ENCODE results near the gene EIF2D.

Gene EIF2D

GRCh38 chr1:206556750-206557635, 55.3 kb downstream of the EIF2D start:
- no peak for TF ChIP-seq CTCF (IDR thresholded peaks at IDR 0.05; ENCODE audit: control insufficient read depth, extremely low read depth, insufficient read depth)
- H3K4me3 ChIP-seq (ENCODE audit: low read depth, low read length) = peak overlapping the region; percentile 51
- no peak for DNase-seq (ENCODE audit: low read depth)

- DNase-seq (ENCODE audit: low read depth) = no peak
- no peak for TF ChIP-seq CTCF (IDR thresholded peaks at IDR 0.05; ENCODE audit: control insufficient read depth, extremely low read depth, insufficient read depth)
- no peak overlapping the region for H3K4me3 ChIP-seq (ENCODE audit: low read depth, low read length)
Observed at GRCh38 chr1:206556047-206556749, 56.1 kb downstream of the EIF2D start.

GRCh38 chr1:206555473-206555935, 56.8 kb downstream of the EIF2D start:
- no peak for DNase-seq (ENCODE audit: low read depth)
- H3K4me3 ChIP-seq (ENCODE audit: low read depth, low read length) = no peak overlapping the region
- no peak for TF ChIP-seq CTCF (IDR thresholded peaks at IDR 0.05; ENCODE audit: control insufficient read depth, extremely low read depth, insufficient read depth)

GRCh38 chr1:206554701-206555472, 57.4 kb downstream of the EIF2D start:
- no peak for TF ChIP-seq CTCF (IDR thresholded peaks at IDR 0.05; ENCODE audit: control insufficient read depth, extremely low read depth, insufficient read depth)
- H3K4me3 ChIP-seq (ENCODE audit: low read depth, low read length) = no peak overlapping the region
- no peak for DNase-seq (ENCODE audit: low read depth)

- TF ChIP-seq CTCF (IDR thresholded peaks at IDR 0.05; ENCODE audit: control insufficient read depth, extremely low read depth, insufficient read depth) = no peak
- no peak overlapping the region for H3K4me3 ChIP-seq (ENCODE audit: low read depth, low read length)
- DNase-seq (ENCODE audit: low read depth) = no peak
Observed at GRCh38 chr1:206554211-206554610, 58.1 kb downstream of the EIF2D start.

- no peak for TF ChIP-seq CTCF (IDR thresholded peaks at IDR 0.05; ENCODE audit: control insufficient read depth, extremely low read depth, insufficient read depth)
- no peak overlapping the region for H3K4me3 ChIP-seq (ENCODE audit: low read depth, low read length)
- DNase-seq (ENCODE audit: low read depth) = no peak
Observed at GRCh38 chr1:206551986-206552326, 60.3 kb downstream of the EIF2D start.
